ENCODE measurements around the gene DPP8.

DPP8 gene

DNA sequence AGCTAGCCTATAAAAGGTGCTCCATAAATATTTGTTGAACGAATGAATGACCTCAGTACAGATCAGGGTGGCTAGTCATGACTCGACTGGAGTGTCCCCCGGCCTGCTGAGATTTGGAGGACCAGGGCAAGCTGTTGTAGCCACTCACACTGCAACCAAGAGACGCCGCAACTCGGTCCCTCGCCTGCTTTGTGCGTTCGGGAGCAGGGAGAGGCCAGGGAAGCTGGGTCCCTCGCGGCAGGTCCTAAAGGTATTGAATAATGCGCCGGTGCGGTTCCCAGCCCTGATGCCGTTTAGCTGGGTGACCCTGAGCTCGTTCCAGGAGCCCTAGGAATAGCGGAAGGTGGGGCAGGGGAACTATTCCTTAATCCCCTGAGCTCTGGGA lies 96.5 kb downstream of the DPP8 start:
- Histone ChIP-seq H3K27me3 (ENCODE audit: insufficient read depth, low read length, poor library complexity) (no peaks in the 10 kb centered on the region), H4K20me1 (ENCODE audit: insufficient read depth, low read length) (no peaks in the 10 kb centered on the region), H3K4me2 (ENCODE audit: insufficient read depth, low read length) (no peak overlapping the region), H3K4me1 (ENCODE audit: insufficient read depth, low read length) (no peaks in the 10 kb centered on the region), H3K4me3 (ENCODE audit: low read depth in 1 of 2, low read length in 2 of 2) (no peak overlapping the region), H3K9me3 (ENCODE audit: insufficient read depth, low read length, severe bottlenecking) (no peaks in the 10 kb centered on the region), H3K9ac (ENCODE audit: low read depth, low read length) (no peak overlapping the region), H2AFZ (ENCODE audit: low read depth, low read length) (no peak overlapping the region), H3K79me2 (ENCODE audit: insufficient read depth, low read length) (no peaks in the 10 kb centered on the region), H3K36me3 (ENCODE audit: insufficient read depth, low read length) (no peaks in the 10 kb centered on the region), H3K27ac (ENCODE audit: low read length) (no peak overlapping the region)
- ATAC-seq (ENCODE audit: insufficient read depth, low read depth) (no peak), DNase-seq (no peak)
- TF ChIP-seq CTCF (IDR thresholded peaks at IDR 0.05; ENCODE audit: borderline replicate concordance, extremely low read depth, low read length, poor library complexity, severe bottlenecking) (no peak), EZH2 (IDR thresholded peaks at IDR 0.05; ENCODE audit: borderline replicate concordance, low read depth, low read length, severe bottlenecking) (no peak)

GRCh38 chr15:65418596-65418995 lies 98.9 kb downstream of the DPP8 start:
- no peaks in the 10 kb centered on the region for H4K20me1 ChIP-seq (ENCODE audit: insufficient read depth, low read length)
- no peaks in the 10 kb centered on the region for H3K36me3 ChIP-seq (ENCODE audit: insufficient read depth, low read length)
- no peak for TF ChIP-seq CTCF (IDR thresholded peaks at IDR 0.05; ENCODE audit: borderline replicate concordance, extremely low read depth, low read length, poor library complexity, severe bottlenecking)
- no peak for TF ChIP-seq EZH2 (IDR thresholded peaks at IDR 0.05; ENCODE audit: borderline replicate concordance, low read depth, low read length, severe bottlenecking)
- H3K79me2 ChIP-seq (ENCODE audit: insufficient read depth, low read length): no peaks in the 10 kb centered on the region
- H3K27ac ChIP-seq (ENCODE audit: low read length): no peak overlapping the region
- no peaks in the 10 kb centered on the region for H3K4me1 ChIP-seq (ENCODE audit: insufficient read depth, low read length)
- no peaks in the 10 kb centered on the region for H3K9me3 ChIP-seq (ENCODE audit: insufficient read depth, low read length, severe bottlenecking)
- H3K4me3 ChIP-seq (ENCODE audit: low read depth in 1 of 2, low read length in 2 of 2): no peak overlapping the region
- DNase-seq (no peak), ATAC-seq (ENCODE audit: insufficient read depth, low read depth) (no peak)
- H3K9ac ChIP-seq (ENCODE audit: low read depth, low read length): no peak overlapping the region
- no peaks in the 10 kb centered on the region for H3K27me3 ChIP-seq (ENCODE audit: insufficient read depth, low read length, poor library complexity)
- H3K4me2 ChIP-seq (ENCODE audit: insufficient read depth, low read length): no peak overlapping the region
- no peak overlapping the region for H2AFZ ChIP-seq (ENCODE audit: low read depth, low read length)

- Histone ChIP-seq H3K4me2 (ENCODE audit: insufficient read depth, low read length) (no peak overlapping the region), H4K20me1 (ENCODE audit: insufficient read depth, low read length) (no peaks in the 10 kb centered on the region), H3K36me3 (ENCODE audit: insufficient read depth, low read length) (no peaks in the 10 kb centered on the region), H3K9ac (ENCODE audit: low read depth, low read length) (no peak overlapping the region), H3K27me3 (ENCODE audit: insufficient read depth, low read length, poor library complexity) (no peaks in the 10 kb centered on the region), H3K4me3 (ENCODE audit: low read depth in 1 of 2, low read length in 2 of 2) (no peak overlapping the region), H3K79me2 (ENCODE audit: insufficient read depth, low read length) (no peaks in the 10 kb centered on the region), H3K4me1 (ENCODE audit: insufficient read depth, low read length) (no peaks in the 10 kb centered on the region), H3K9me3 (ENCODE audit: insufficient read depth, low read length, severe bottlenecking) (no peaks in the 10 kb centered on the region), H2AFZ (ENCODE audit: low read depth, low read length) (no peak overlapping the region), H3K27ac (ENCODE audit: low read length) (no peak overlapping the region)
- ATAC-seq (ENCODE audit: insufficient read depth, low read depth) (no peak), DNase-seq (no peak)
- TF ChIP-seq CTCF (IDR thresholded peaks at IDR 0.05; ENCODE audit: borderline replicate concordance, extremely low read depth, low read length, poor library complexity, severe bottlenecking) (no peak), EZH2 (IDR thresholded peaks at IDR 0.05; ENCODE audit: borderline replicate concordance, low read depth, low read length, severe bottlenecking) (no peak)
Observed at GRCh38 chr15:65416845-65417416, 100.6 kb downstream of the DPP8 start.

All from DND-41 (cell line).